ENCODE data around the gene CCL28.

CCL28 gene

DNA sequence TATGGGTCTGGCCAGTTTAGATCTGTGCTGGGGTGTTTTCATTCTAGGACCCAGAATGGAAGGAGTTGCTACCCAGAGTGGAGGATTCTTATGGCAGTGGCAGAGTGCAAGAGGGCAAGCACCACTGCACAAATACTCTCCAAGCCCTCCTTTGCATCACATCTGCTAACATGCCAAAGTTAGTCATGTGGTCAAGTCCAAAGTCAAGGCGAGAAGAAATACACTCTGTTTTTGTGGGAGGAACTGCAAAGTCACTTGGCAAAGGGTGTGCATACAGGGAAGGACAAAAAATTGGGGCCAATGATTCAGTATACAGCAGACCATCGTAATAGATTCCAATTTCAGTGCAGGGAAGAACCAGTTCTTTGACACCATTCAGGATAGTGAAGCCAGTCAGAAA, 55.1 kb downstream of the CCL28 start:
- DNase-seq (ENCODE audit: low read depth), result no peak

DNA sequence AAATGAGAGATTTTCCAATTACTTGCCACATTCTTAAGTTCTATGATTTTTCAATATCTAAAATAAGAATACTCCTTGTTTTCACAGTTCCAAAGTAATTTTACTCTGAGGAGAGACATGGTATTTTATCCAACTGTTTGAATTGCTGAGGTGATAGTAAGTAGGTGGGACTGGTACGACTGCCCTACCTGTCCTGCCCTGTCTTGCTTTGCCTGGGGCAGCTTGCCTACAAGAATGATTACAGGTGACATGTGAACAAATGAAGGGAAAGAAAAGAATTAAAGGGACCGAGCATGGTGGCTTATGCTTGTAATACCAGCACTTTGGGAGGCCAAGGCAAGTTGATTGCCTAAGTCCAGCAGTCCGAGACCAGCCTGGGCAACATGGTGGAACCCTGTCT, 57.4 kb downstream of the CCL28 start:
- no peak for DNase-seq (ENCODE audit: low read depth)

DNA sequence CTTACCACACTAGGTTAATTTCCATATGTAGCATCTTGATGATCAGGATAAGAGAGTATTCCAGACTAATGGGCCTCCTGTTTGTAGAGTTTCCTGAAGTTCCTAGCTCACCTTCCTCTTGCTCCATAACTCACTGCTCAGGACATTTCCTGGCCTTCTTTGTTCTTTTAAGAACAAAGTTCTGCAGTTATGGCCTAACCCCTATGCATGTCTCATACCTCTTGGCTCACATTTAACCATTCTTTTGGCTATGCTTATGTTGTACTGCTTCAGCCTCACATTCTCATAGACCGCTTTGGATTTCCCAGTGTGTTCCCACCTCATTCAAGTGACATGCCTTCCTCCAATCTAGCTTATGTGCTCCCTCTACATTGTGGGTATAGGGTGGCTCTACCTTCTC, 58.5 kb downstream of the CCL28 start:
- DNase-seq (ENCODE audit: low read depth), result no peak

DNA sequence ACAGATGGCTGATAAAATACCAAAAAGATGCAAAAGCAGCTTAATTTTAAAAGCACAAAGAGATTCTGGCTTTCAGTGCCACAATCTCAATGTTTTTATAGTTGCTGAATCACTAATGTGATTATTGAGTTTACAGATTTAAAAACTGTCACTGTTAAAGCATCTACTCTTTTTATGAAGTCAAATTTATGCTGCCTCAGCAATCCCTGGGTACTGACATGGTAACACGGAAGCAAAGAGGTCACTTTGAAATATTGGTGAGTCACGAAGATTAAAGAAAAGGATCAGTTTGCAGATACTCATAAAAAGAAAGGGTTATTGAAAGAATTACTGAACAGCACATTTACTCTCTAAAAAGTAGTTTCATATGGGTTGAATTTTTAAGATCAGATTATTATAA, 59.3 kb downstream of the CCL28 start:
- no peak for DNase-seq (ENCODE audit: low read depth)

DNA sequence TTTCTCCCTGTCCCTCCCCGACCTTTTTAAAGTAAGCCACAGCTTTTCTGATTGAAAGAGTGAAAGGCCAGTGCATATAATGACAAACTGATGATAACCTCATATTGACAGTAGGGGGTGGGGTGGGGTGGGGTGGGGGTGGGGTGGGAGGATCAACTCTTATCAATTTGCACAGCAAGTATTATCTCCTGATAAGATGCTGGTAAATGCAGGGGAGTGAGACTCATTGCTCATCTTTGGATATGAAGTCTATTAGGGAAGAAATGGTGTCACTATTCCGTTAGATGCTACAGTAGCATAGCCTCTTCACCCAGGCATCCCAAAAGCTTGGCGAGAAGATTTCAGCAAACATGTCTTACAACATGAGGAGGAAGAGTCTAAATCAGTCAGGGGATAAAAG, 60.1 kb downstream of the CCL28 start:
- DNase-seq (ENCODE audit: low read depth), result no peak

DNA sequence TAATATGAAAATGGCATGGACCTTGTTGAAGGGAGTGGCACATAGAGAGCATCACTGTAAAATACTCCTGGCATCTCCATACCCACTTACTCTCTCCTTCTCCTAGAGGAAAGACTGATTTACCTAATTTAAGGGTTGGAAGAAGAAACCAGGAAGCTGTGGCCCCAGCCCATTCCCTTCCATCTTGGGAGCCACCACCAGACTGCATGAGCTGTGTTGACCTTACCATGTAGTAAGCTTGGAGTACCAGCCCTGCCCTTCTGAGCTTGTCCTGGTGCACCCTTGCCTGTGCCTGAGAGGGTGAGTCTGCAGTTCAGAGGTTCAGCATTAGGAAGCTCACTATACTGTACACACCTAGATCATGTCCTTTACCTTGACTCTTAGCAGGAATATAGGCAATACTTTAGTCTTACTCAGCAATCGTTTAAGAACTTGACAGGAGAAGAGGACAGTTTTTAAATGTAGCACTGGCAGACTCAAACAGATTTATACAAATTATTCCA, 63.3 kb downstream of the CCL28 start:
- DNase-seq (ENCODE audit: low read depth), result no peak

DNA sequence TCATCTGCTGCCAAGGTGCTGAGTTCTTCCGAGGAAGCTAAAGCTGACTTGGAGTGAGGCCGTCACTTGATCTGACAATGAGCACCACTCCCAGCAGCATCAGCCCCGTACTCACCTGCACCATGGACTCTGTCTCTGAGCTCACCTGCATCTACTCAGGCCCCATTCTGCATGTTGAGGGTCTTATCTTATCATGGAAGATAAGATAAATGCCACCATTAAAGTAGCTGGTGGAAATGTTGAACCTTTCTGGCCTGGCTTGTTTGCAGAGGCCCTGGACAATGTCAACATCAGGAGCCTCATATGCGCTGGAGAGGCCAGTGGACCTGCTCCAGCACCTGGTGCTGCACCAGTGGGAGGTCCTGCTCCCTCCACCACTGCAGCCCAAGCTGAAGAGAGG, 64.0 kb downstream of the CCL28 start:
- no peak for DNase-seq (ENCODE audit: low read depth)

DNA sequence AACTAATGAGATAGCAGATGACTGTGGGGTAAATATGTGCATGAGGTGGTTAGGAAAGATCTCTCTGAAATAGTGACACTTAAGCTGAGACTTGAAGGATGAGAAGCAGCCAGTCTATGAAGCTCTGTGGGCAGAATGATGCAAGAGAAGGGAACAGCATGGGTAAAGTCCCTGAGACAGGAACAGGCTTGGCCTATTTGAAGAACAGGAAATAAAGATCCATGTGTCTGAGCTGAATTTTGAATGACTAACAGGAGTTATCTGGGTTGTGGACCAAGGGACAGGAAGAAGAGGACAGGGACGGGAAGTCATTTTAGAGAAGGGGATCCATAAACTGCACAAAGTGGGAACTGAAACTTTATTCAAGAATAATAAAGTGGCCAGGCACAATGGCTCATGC, 73.3 kb downstream of the CCL28 start:
- no peak for DNase-seq (ENCODE audit: low read depth)

DNA sequence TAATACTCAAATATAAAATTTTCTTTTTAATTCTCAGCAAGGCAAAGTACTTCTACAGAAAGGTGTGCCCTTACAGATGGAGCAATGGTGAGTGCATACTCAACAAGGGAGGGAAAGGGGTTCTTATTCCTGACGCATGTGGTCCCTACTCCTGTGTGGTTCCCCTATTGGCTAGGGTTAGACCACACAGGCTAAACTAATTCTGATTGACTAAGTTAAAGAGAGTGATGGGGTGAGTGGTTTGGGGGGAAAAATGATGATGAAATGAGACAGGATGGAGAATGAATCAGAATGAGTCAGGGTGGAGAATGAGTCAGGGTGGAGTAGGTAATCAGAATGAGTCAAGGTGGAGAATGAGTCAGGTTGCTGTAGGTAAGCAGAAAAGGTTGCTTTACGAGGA, 76.0 kb downstream of the CCL28 start:
- DNase-seq (ENCODE audit: low read depth), result no peak

DNA sequence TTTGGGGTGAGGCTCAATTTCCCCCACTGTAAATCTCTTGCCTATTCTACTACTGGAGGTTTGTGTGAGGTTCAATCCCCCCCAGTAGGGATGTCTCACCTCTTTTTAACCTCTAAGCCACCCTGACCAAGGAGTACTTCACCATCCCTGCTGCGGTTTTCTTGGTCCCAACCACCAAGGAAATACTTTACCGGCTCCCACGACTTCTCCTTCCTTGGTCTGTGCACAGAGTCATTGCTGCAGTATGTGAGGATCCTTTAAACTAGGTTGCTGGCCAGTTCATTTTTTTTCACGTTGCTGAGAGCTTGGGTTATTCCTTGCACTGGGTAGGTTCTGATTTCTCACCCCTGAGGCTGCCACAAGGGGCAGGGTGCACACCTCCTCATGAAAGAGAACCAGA, 76.5 kb downstream of the CCL28 start:
- DNase-seq (ENCODE audit: low read depth), result no peak

DNA sequence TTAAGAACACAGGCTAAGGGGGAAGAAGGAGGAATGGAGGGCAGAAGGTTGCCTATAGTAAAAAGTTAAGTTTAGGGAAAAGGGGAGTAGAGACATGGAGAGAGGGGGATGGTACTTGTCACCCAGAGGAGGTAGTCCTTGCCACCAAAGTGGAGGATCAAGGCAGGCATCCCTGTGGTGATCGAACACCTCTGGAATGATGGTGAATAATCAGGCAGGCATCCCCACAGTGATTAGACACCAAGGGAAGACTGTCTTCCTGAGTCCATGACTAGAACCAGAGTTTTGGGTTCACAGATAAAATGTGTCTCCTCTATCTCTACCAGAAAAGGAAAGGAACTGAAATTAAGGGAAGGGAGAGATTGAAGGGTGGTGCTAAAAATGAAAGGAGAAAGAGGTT, 79.8 kb downstream of the CCL28 start:
- no peak for DNase-seq (ENCODE audit: low read depth)

All from stimulated activated CD8-positive, alpha-beta memory T cell treated with anti-CD3 and anti-CD28 coated beads, Interleukin-15, amount 100 ng/mL, for 1 hour (primary cell).